Measurements from ENCODE around the gene UPK1A.
"Not testable (repeated sequence)": the region's sequence is repeated elsewhere in the genome, so short reads cannot be mapped to it uniquely, and the experiment has no call there.

The UPK1A gene

GRCh38 chr19:35665157-35665556, 1.2 kb upstream of the UPK1A start:
- WGBS, 2 experiments (ENCODE audit: insufficient coverage in 2 of 2), result 90 to 96% methylated on average over 24 of the region's 24 CpGs
- Histone ChIP-seq H3K4me3 (ENCODE audit: extremely low read depth, insufficient read depth, low read length, poor library complexity, severe bottlenecking) (no peak overlapping the region), H3K9me3 (ENCODE audit: control insufficient read depth, low read length) (no peaks in the 10 kb centered on the region), H3K27ac (ENCODE audit: low read depth, low read length, severe bottlenecking) (no peak overlapping the region), H3K36me3 (ENCODE audit: control insufficient read depth, insufficient read depth, low read length) (no peaks in the 10 kb centered on the region), H3K4me1 (ENCODE audit: control insufficient read depth, insufficient read depth, low read length, poor library complexity, severe bottlenecking) (no peaks in the 10 kb centered on the region)

GRCh38 chr19:35665604-35666003, 713 bp upstream of the UPK1A start:
- Histone ChIP-seq H3K4me3 (ENCODE audit: extremely low read depth, insufficient read depth, low read length, poor library complexity, severe bottlenecking) (no peak overlapping the region), H3K27ac (ENCODE audit: low read depth, low read length, severe bottlenecking) (no peak overlapping the region), H3K9me3 (ENCODE audit: control insufficient read depth, low read length) (no peaks in the 10 kb centered on the region), H3K4me1 (ENCODE audit: control insufficient read depth, insufficient read depth, low read length, poor library complexity, severe bottlenecking) (no peaks in the 10 kb centered on the region), H3K36me3 (ENCODE audit: control insufficient read depth, insufficient read depth, low read length) (no peaks in the 10 kb centered on the region)
- 79 to 95% methylated on average over 2 of the region's 7 CpGs for WGBS, 2 experiments (ENCODE audit: insufficient coverage in 2 of 2)

GRCh38 chr19:35669566-35669965, 3.2 kb downstream of the UPK1A start:
- no peak overlapping the region for H3K27ac ChIP-seq (ENCODE audit: low read depth, low read length, severe bottlenecking)
- H3K9me3 ChIP-seq (ENCODE audit: control insufficient read depth, low read length), result no peaks in the 10 kb centered on the region
- 64 to 71% methylated on average over 5 of the region's 6 CpGs for WGBS, 2 experiments (ENCODE audit: insufficient coverage in 2 of 2)
- no peaks in the 10 kb centered on the region for H3K4me1 ChIP-seq (ENCODE audit: control insufficient read depth, insufficient read depth, low read length, poor library complexity, severe bottlenecking)
- H3K4me3 ChIP-seq (ENCODE audit: extremely low read depth, insufficient read depth, low read length, poor library complexity, severe bottlenecking), result no peak overlapping the region
- H3K36me3 ChIP-seq (ENCODE audit: control insufficient read depth, insufficient read depth, low read length), result no peaks in the 10 kb centered on the region

- H3K27ac ChIP-seq (ENCODE audit: low read depth, low read length, severe bottlenecking), result no peak overlapping the region
- no peaks in the 10 kb centered on the region for H3K4me1 ChIP-seq (ENCODE audit: control insufficient read depth, insufficient read depth, low read length, poor library complexity, severe bottlenecking)
- 70 to 71% methylated on average over 4 of the region's 4 CpGs for WGBS, 2 experiments (ENCODE audit: insufficient coverage in 2 of 2)
- no peaks in the 10 kb centered on the region for H3K36me3 ChIP-seq (ENCODE audit: control insufficient read depth, insufficient read depth, low read length)
- H3K4me3 ChIP-seq (ENCODE audit: extremely low read depth, insufficient read depth, low read length, poor library complexity, severe bottlenecking), result no peak overlapping the region
- no peaks in the 10 kb centered on the region for H3K9me3 ChIP-seq (ENCODE audit: control insufficient read depth, low read length)
Observed at GRCh38 chr19:35669974-35670373, 3.7 kb downstream of the UPK1A start.

GRCh38 chr19:35670686-35671085, 4.4 kb downstream of the UPK1A start:
- Histone ChIP-seq H3K9me3 (ENCODE audit: control insufficient read depth, low read length) (no peaks in the 10 kb centered on the region), H3K4me3 (ENCODE audit: extremely low read depth, insufficient read depth, low read length, poor library complexity, severe bottlenecking) (no peak overlapping the region), H3K27ac (ENCODE audit: low read depth, low read length, severe bottlenecking) (no peak overlapping the region), H3K36me3 (ENCODE audit: control insufficient read depth, insufficient read depth, low read length) (no peaks in the 10 kb centered on the region), H3K4me1 (ENCODE audit: control insufficient read depth, insufficient read depth, low read length, poor library complexity, severe bottlenecking) (no peaks in the 10 kb centered on the region)
- no CpG with 5 or more reads among the region's 1 CpG for WGBS, 2 experiments (ENCODE audit: insufficient coverage in 2 of 2)

- H3K36me3 ChIP-seq (ENCODE audit: control insufficient read depth, insufficient read depth, low read length), result no peaks in the 10 kb centered on the region
- no peak overlapping the region for H3K4me3 ChIP-seq (ENCODE audit: extremely low read depth, insufficient read depth, low read length, poor library complexity, severe bottlenecking)
- H3K9me3 ChIP-seq (ENCODE audit: control insufficient read depth, low read length), result no peaks in the 10 kb centered on the region
- 82 to 85% methylated on average over 1 to 2 of the region's 3 CpGs for WGBS, 2 experiments (ENCODE audit: insufficient coverage in 2 of 2)
- no peaks in the 10 kb centered on the region for H3K4me1 ChIP-seq (ENCODE audit: control insufficient read depth, insufficient read depth, low read length, poor library complexity, severe bottlenecking)
- H3K27ac ChIP-seq (ENCODE audit: low read depth, low read length, severe bottlenecking), result no peak overlapping the region
Observed at GRCh38 chr19:35671818-35672217, 5.5 kb downstream of the UPK1A start.

GRCh38 chr19:35673121-35673804, 6.9 kb downstream of the UPK1A start:
- H3K27ac ChIP-seq (ENCODE audit: low read depth, low read length, severe bottlenecking), result no peak overlapping the region
- H3K4me1 ChIP-seq (ENCODE audit: control insufficient read depth, insufficient read depth, low read length, poor library complexity, severe bottlenecking), result no peaks in the 10 kb centered on the region
- WGBS, 2 experiments (ENCODE audit: insufficient coverage in 2 of 2), result 4 to 6% methylated on average over 27 to 32 of the region's 39 CpGs
- peak overlapping the region; percentile 32 for H3K4me3 ChIP-seq (ENCODE audit: extremely low read depth, insufficient read depth, low read length, poor library complexity, severe bottlenecking)
- no peaks in the 10 kb centered on the region for H3K36me3 ChIP-seq (ENCODE audit: control insufficient read depth, insufficient read depth, low read length)
- no peaks in the 10 kb centered on the region for H3K9me3 ChIP-seq (ENCODE audit: control insufficient read depth, low read length)

GRCh38 chr19:35675589-35676140, 9.3 kb downstream of the UPK1A start:
- Histone ChIP-seq H3K36me3 (ENCODE audit: control insufficient read depth, insufficient read depth, low read length) (no peaks in the 10 kb centered on the region), H3K9me3 (ENCODE audit: control insufficient read depth, low read length) (no peaks in the 10 kb centered on the region), H3K4me1 (ENCODE audit: control insufficient read depth, insufficient read depth, low read length, poor library complexity, severe bottlenecking) (no peaks in the 10 kb centered on the region), H3K4me3 (ENCODE audit: extremely low read depth, insufficient read depth, low read length, poor library complexity, severe bottlenecking) (no peak overlapping the region), H3K27ac (ENCODE audit: low read depth, low read length, severe bottlenecking) (no peak overlapping the region)
- WGBS, 2 experiments (ENCODE audit: insufficient coverage in 2 of 2), result 76 to 82% methylated on average over 15 of the region's 15 CpGs

GRCh38 chr19:35689836-35690235, 23.5 kb downstream of the UPK1A start:
- WGBS, 2 experiments (ENCODE audit: insufficient coverage in 2 of 2), result 90% methylated on average over 2 of the region's 4 CpGs; no CpG with 5 or more reads in 1 of the 2 experiments
- Histone ChIP-seq H3K27ac (ENCODE audit: low read depth, low read length, severe bottlenecking) (no peak overlapping the region), H3K4me1 (ENCODE audit: control insufficient read depth, insufficient read depth, low read length, poor library complexity, severe bottlenecking) (no peaks in the 10 kb centered on the region), H3K36me3 (ENCODE audit: control insufficient read depth, insufficient read depth, low read length) (no peaks in the 10 kb centered on the region), H3K4me3 (ENCODE audit: extremely low read depth, insufficient read depth, low read length, poor library complexity, severe bottlenecking) (no peak overlapping the region), H3K9me3 (ENCODE audit: control insufficient read depth, low read length) (no peaks in the 10 kb centered on the region)

- H3K4me1 ChIP-seq (ENCODE audit: control insufficient read depth, insufficient read depth, low read length, poor library complexity, severe bottlenecking); H3K27ac ChIP-seq (ENCODE audit: low read depth, low read length, severe bottlenecking); H3K4me3 ChIP-seq (ENCODE audit: extremely low read depth, insufficient read depth, low read length, poor library complexity, severe bottlenecking); H3K9me3 ChIP-seq (ENCODE audit: control insufficient read depth, low read length); H3K36me3 ChIP-seq (ENCODE audit: control insufficient read depth, insufficient read depth, low read length): not testable (repeated sequence)
- WGBS, 2 experiments (ENCODE audit: insufficient coverage in 2 of 2), result 95 to 96% methylated on average over 24 to 33 of the region's 37 CpGs
Observed at GRCh38 chr19:35691106-35691505, 24.8 kb downstream of the UPK1A start.

GRCh38 chr19:35692010-35692409, 25.7 kb downstream of the UPK1A start:
- H3K27ac ChIP-seq (ENCODE audit: low read depth, low read length, severe bottlenecking), result no peak overlapping the region
- no peak overlapping the region for H3K4me3 ChIP-seq (ENCODE audit: extremely low read depth, insufficient read depth, low read length, poor library complexity, severe bottlenecking)
- H3K9me3 ChIP-seq (ENCODE audit: control insufficient read depth, low read length), result no peaks in the 10 kb centered on the region
- no peaks in the 10 kb centered on the region for H3K4me1 ChIP-seq (ENCODE audit: control insufficient read depth, insufficient read depth, low read length, poor library complexity, severe bottlenecking)
- no peaks in the 10 kb centered on the region for H3K36me3 ChIP-seq (ENCODE audit: control insufficient read depth, insufficient read depth, low read length)
- 97 to 100% methylated on average over 5 to 9 of the region's 11 CpGs for WGBS, 2 experiments (ENCODE audit: insufficient coverage in 2 of 2)
